K562 (cell line): ENCODE measurements around the gene AARSD1. TPM values are rescaled to one million over a fixed set of nuclear protein-coding genes. Genes with fewer than 3 reads are reported as not detected.

Experiments
- HDAC3 ChIP-seq: fragments of 450-650 bp; IDR thresholded peaks from 2 replicates; pipeline ENCODE4 v1.6.1; 2018; ENCODE audit warnings: borderline replicate concordance, mild to moderate bottlenecking, moderate library complexity; ENCODE audit not compliant: partially characterized antibody
- HSF4 ChIP-seq: fragments of 250-450 bp; sonication (Bioruptor Pico); IDR thresholded peaks from 2 replicates; pipeline ENCODE4 v2.1.2; 2022; ENCODE audit warnings: mild to moderate bottlenecking, moderate library complexity, borderline replicate concordance
- NONO ChIP-seq, 2 experiments: fragments of 200-400 bp in 1 of 2; fragments of 450-650 bp in 1 of 2; formaldehyde crosslinking in 1 of 2; IDR thresholded peaks; 2 replicates each; pipeline ENCODE4 v1.6.1; 2017; ENCODE audit warnings: low read depth in 2 of 2, mild to moderate bottlenecking in 2 of 2, moderate library complexity in 2 of 2, low read length in 1 of 2
- RCOR1 ChIP-seq, 2 experiments: IDR thresholded peaks; 2 replicates each; pipeline ENCODE4 v1.6.1; 2012; ENCODE audit warnings: low read depth in 2 of 2, low read length in 2 of 2, borderline replicate concordance in 1 of 2, improper control_type of control experiment in 1 of 2
- STAG1 ChIP-seq: sonication (generic); formaldehyde crosslinking; IDR thresholded peaks from 2 replicates; pipeline ENCODE4 v1.5.0; 2020; ENCODE audit warnings: missing genetic modification reagents, borderline replicate concordance
- TAF1 ChIP-seq: IDR thresholded peaks from 2 replicates; pipeline ENCODE4 v1.6.1; 2011; ENCODE audit warnings: mild to moderate bottlenecking, low read length, moderate library complexity; ENCODE audit not compliant: insufficient read depth, control insufficient read depth, severe bottlenecking; ENCODE audit errors: extremely low read depth
- polyA plus RNA-seq, 8 experiments: library from polyadenylated mRNA; depleted of rRNA in 4 of 8; stranded (reverse) in 5 of 8; unstranded in 3 of 8; fragments of >200 nt; fragmentation: Nextera tagmentation in 2 of 8; fragmentation: Illumina TruSeq in 1 of 8; extraction: Ambion mirVana in 2 of 8; extraction: Trizol in 1 of 8; gene quantifications; 2 replicates each; pipeline versions ENCODE4 v1.2.1 to v1.2.3, GENCODE V29; 2011 to 2014; ENCODE audit warnings: inconsistent platforms in 1 of 8, missing spikeins in 1 of 8
- total RNA-seq, 7 experiments: library from RNA; depleted of rRNA in 6 of 7; stranded (reverse); fragments of >200 nt in 6 of 7; fragmentation: Illumina TruSeq in 2 of 7; extraction: Trizol in 2 of 7; gene quantifications; 2 replicates each; pipeline versions ENCODE4 v1.2.1 to v1.2.3, GENCODE V29; 2011 to 2021; ENCODE audit warnings: low replicate concordance in 1 of 7
- TF ChIP-seq, protein P1 (sequence below): fragments of 450-650 bp; IDR thresholded peaks from 2 replicates; pipeline ENCODE4 v1.6.1; 2016; ENCODE audit warnings: mild to moderate bottlenecking, moderate library complexity
- TF ChIP-seq, protein P2 (sequence below): sonication (generic); formaldehyde crosslinking; IDR thresholded peaks from 2 replicates; pipeline ENCODE4 v1.9.0; 2022; ENCODE audit warnings: mild to moderate bottlenecking, missing genetic modification reagents
- TF ChIP-seq, protein P3 (sequence below): sonication (generic); formaldehyde crosslinking; IDR thresholded peaks from 2 replicates; pipeline ENCODE4 v1.8.0; 2022; ENCODE audit warnings: mild to moderate bottlenecking, missing genetic modification reagents
- TF ChIP-seq, protein P4 (sequence below): fragments of 450-650 bp; IDR thresholded peaks from 2 replicates; pipeline ENCODE4 v1.6.1; 2016; ENCODE audit warnings: borderline replicate concordance

AARSD1 gene
- total and polyA plus RNA-seq, 9 of the 15 experiments (the other 6 are each of a cell fraction or from before 2014, with no cell fraction given): 51.7 to 98.5 (median 68.6) TPM

DNA sequence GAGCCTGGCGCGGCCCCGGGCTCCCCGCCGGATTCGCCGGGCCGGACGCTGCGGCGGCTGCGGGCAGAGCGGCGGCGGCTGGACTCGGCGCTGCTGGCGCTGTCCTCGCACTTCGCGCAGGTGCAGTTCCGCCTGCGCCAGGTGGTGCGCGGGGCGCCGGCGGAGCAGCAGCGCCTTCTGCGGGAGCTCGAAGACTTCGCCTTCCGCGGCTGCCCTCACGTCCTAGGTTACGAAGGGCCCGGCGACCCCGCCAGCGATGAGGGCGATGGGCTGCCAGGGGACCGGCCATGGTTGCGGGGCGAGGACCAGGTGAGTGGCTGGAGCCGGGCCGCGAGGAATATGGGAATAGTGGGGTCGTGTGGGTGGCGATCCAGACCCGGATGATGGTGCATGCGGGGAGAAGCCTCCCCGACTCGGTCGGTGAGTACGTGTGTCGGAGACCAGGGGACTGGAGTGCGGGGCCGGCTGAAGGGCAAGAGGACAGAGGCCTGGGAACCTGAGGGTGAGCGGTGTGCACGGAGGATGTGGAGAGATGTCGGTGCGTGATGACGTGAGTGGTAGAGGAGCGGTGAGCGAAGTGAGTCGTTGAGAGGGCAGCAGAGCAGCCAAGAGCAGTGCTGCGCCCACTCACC, 16.6 kb upstream of the AARSD1 start (continued):
- TF ChIP-seq, protein P1, sequence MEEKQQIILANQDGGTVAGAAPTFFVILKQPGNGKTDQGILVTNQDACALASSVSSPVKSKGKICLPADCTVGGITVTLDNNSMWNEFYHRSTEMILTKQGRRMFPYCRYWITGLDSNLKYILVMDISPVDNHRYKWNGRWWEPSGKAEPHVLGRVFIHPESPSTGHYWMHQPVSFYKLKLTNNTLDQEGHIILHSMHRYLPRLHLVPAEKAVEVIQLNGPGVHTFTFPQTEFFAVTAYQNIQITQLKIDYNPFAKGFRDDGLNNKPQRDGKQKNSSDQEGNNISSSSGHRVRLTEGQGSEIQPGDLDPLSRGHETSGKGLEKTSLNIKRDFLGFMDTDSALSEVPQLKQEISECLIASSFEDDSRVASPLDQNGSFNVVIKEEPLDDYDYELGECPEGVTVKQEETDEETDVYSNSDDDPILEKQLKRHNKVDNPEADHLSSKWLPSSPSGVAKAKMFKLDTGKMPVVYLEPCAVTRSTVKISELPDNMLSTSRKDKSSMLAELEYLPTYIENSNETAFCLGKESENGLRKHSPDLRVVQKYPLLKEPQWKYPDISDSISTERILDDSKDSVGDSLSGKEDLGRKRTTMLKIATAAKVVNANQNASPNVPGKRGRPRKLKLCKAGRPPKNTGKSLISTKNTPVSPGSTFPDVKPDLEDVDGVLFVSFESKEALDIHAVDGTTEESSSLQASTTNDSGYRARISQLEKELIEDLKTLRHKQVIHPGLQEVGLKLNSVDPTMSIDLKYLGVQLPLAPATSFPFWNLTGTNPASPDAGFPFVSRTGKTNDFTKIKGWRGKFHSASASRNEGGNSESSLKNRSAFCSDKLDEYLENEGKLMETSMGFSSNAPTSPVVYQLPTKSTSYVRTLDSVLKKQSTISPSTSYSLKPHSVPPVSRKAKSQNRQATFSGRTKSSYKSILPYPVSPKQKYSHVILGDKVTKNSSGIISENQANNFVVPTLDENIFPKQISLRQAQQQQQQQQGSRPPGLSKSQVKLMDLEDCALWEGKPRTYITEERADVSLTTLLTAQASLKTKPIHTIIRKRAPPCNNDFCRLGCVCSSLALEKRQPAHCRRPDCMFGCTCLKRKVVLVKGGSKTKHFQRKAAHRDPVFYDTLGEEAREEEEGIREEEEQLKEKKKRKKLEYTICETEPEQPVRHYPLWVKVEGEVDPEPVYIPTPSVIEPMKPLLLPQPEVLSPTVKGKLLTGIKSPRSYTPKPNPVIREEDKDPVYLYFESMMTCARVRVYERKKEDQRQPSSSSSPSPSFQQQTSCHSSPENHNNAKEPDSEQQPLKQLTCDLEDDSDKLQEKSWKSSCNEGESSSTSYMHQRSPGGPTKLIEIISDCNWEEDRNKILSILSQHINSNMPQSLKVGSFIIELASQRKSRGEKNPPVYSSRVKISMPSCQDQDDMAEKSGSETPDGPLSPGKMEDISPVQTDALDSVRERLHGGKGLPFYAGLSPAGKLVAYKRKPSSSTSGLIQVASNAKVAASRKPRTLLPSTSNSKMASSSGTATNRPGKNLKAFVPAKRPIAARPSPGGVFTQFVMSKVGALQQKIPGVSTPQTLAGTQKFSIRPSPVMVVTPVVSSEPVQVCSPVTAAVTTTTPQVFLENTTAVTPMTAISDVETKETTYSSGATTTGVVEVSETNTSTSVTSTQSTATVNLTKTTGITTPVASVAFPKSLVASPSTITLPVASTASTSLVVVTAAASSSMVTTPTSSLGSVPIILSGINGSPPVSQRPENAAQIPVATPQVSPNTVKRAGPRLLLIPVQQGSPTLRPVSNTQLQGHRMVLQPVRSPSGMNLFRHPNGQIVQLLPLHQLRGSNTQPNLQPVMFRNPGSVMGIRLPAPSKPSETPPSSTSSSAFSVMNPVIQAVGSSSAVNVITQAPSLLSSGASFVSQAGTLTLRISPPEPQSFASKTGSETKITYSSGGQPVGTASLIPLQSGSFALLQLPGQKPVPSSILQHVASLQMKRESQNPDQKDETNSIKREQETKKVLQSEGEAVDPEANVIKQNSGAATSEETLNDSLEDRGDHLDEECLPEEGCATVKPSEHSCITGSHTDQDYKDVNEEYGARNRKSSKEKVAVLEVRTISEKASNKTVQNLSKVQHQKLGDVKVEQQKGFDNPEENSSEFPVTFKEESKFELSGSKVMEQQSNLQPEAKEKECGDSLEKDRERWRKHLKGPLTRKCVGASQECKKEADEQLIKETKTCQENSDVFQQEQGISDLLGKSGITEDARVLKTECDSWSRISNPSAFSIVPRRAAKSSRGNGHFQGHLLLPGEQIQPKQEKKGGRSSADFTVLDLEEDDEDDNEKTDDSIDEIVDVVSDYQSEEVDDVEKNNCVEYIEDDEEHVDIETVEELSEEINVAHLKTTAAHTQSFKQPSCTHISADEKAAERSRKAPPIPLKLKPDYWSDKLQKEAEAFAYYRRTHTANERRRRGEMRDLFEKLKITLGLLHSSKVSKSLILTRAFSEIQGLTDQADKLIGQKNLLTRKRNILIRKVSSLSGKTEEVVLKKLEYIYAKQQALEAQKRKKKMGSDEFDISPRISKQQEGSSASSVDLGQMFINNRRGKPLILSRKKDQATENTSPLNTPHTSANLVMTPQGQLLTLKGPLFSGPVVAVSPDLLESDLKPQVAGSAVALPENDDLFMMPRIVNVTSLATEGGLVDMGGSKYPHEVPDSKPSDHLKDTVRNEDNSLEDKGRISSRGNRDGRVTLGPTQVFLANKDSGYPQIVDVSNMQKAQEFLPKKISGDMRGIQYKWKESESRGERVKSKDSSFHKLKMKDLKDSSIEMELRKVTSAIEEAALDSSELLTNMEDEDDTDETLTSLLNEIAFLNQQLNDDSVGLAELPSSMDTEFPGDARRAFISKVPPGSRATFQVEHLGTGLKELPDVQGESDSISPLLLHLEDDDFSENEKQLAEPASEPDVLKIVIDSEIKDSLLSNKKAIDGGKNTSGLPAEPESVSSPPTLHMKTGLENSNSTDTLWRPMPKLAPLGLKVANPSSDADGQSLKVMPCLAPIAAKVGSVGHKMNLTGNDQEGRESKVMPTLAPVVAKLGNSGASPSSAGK: peak; percentile 79
- TF ChIP-seq, protein P2, sequence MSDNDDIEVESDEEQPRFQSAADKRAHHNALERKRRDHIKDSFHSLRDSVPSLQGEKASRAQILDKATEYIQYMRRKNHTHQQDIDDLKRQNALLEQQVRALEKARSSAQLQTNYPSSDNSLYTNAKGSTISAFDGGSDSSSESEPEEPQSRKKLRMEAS (CRISPR knock-in tag): peak; percentile 36; the same call in 1 of the 2 replicates
- TF ChIP-seq NONO (IDR thresholded peaks at IDR 0.05; ENCODE audit: low read depth in 2 of 2, low read length in 1 of 2): peak in 1 of 2 experiments; percentile 81; a peak in 2 of 4 replicates
- peak; percentile 42; the same call in 1 of the 2 replicates for TF ChIP-seq STAG1 (CRISPR knock-in tag)
- TF ChIP-seq, protein P3, sequence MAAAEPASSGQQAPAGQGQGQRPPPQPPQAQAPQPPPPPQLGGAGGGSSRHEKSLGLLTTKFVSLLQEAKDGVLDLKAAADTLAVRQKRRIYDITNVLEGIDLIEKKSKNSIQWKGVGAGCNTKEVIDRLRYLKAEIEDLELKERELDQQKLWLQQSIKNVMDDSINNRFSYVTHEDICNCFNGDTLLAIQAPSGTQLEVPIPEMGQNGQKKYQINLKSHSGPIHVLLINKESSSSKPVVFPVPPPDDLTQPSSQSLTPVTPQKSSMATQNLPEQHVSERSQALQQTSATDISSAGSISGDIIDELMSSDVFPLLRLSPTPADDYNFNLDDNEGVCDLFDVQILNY: 0 out of 2 replicates have a peak, but pooled peaks have one; percentile 37
- TF ChIP-seq HSF4 (CRISPR knock-in tag): no peak
- peak; percentile 39 for TF ChIP-seq TAF1
- no peak for TF ChIP-seq RCOR1 (IDR thresholded peaks at IDR 0.05; ENCODE audit: borderline replicate concordance in 1 of 2, low read depth in 2 of 2, low read length in 2 of 2)
- TF ChIP-seq, protein P4, sequence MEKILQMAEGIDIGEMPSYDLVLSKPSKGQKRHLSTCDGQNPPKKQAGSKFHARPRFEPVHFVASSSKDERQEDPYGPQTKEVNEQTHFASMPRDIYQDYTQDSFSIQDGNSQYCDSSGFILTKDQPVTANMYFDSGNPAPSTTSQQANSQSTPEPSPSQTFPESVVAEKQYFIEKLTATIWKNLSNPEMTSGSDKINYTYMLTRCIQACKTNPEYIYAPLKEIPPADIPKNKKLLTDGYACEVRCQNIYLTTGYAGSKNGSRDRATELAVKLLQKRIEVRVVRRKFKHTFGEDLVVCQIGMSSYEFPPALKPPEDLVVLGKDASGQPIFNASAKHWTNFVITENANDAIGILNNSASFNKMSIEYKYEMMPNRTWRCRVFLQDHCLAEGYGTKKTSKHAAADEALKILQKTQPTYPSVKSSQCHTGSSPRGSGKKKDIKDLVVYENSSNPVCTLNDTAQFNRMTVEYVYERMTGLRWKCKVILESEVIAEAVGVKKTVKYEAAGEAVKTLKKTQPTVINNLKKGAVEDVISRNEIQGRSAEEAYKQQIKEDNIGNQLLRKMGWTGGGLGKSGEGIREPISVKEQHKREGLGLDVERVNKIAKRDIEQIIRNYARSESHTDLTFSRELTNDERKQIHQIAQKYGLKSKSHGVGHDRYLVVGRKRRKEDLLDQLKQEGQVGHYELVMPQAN: peak; percentile 85
- no peak for TF ChIP-seq HDAC3
